Neural progenitor cell (in vitro differentiated cells): ENCODE data around the gene MSN. TPM values are rescaled to one million over a fixed set of nuclear protein-coding genes. Genes with fewer than 3 reads are reported as not detected.

ENCODE experiments used
- DNase-seq: peaks from one replicate; pipeline ENCODE4 v3.0.0-alpha.2; 2016; ENCODE audit warnings: low spot score
- H2AFZ ChIP-seq: fragments of 200-600 bp; sonication (generic); replicated peaks from 2 replicates; pipeline ENCODE4 v1.6.1; 2016; ENCODE audit warnings: antibody characterized with exemption
- H3F3A ChIP-seq: fragments of 200-600 bp; sonication (generic); 2 replicates; pipeline ENCODE4 v1.6.1; 2016; ENCODE audit warnings: antibody characterized with exemption, low read depth
- H3K27ac ChIP-seq: fragments of 200-600 bp; sonication (generic); 2 replicates; pipeline ENCODE4 v1.5.1; 2016; ENCODE audit warnings: mild to moderate bottlenecking
- H3K27me3 ChIP-seq: fragments of 200-600 bp; sonication (generic); 2 replicates; pipeline ENCODE4 v1.6.1; 2016; ENCODE audit warnings: mild to moderate bottlenecking, moderate library complexity
- H3K36me3 ChIP-seq: fragments of 200-600 bp; sonication (generic); 2 replicates; pipeline ENCODE4 v1.5.1; 2016
- H3K4me1 ChIP-seq: fragments of 200-600 bp; sonication (generic); 2 replicates; pipeline ENCODE4 v1.6.1; 2016; ENCODE audit warnings: mixed run types
- H3K4me2 ChIP-seq: fragments of 200-600 bp; sonication (generic); 2 replicates; pipeline ENCODE4 v1.6.1; 2016
- H3K4me3 ChIP-seq: fragments of 200-600 bp; sonication (generic); 2 replicates; pipeline ENCODE4 v1.5.1; 2016
- H3K79me2 ChIP-seq: fragments of 200-600 bp; sonication (generic); 2 replicates; pipeline ENCODE4 v1.6.1; 2016; ENCODE audit warnings: low read depth
- H3K9ac ChIP-seq: fragments of 200-600 bp; sonication (generic); 2 replicates; pipeline ENCODE4 v1.6.1; 2016
- H3K9me3 ChIP-seq: fragments of 200-600 bp; sonication (generic); 2 replicates; pipeline ENCODE4 v1.5.1; 2016; ENCODE audit warnings: low read depth
- H4K20me1 ChIP-seq: fragments of 200-600 bp; sonication (generic); 2 replicates; pipeline ENCODE4 v1.6.1; 2016; ENCODE audit warnings: low read depth
- H3K27ac Mint-ChIP-seq: 3 replicates; pipeline ENCODE4 v1.8.0; 2021; ENCODE audit warnings: mixed read lengths
- H3K27me3 Mint-ChIP-seq: 2 replicates; pipeline ENCODE4 v1.8.0; 2022; ENCODE audit warnings: low read depth, mild to moderate bottlenecking, inconsistent platforms, moderate library complexity, mixed read lengths; ENCODE audit not compliant: insufficient read depth
- H3K36me3 Mint-ChIP-seq: 3 replicates; pipeline ENCODE4 v1.8.0; 2021; ENCODE audit warnings: mixed read lengths
- H3K4me1 Mint-ChIP-seq: 3 replicates; pipeline ENCODE4 v1.8.0; 2021; ENCODE audit warnings: mixed read lengths
- H3K4me3 Mint-ChIP-seq: 3 replicates; pipeline ENCODE4 v1.8.0; 2021; ENCODE audit warnings: mild to moderate bottlenecking, moderate library complexity, mixed read lengths
- H3K9me3 Mint-ChIP-seq: 3 replicates; pipeline ENCODE4 v1.8.0; 2020; ENCODE audit warnings: mixed read lengths
- EZH2 ChIP-seq: fragments of 200-600 bp; sonication (generic); IDR thresholded peaks from 2 replicates; pipeline ENCODE4 v1.6.1; 2017; ENCODE audit warnings: antibody characterized with exemption, mild to moderate bottlenecking, moderate library complexity
- EZH2phosphoT487 ChIP-seq: fragments of 200-600 bp; sonication (generic); IDR thresholded peaks from 2 replicates; pipeline ENCODE4 v1.6.1; 2017; ENCODE audit warnings: antibody characterized with exemption
- total RNA-seq: library from RNA; depleted of rRNA; stranded (reverse); fragments of >200 nt; gene quantifications from 2 replicates; pipeline ENCODE4 v1.2.3, GENCODE V29; 2015; ENCODE audit warnings: low replicate concordance
- TF ChIP-seq, protein P1 (sequence below): fragments of 200-600 bp; sonication (generic); IDR thresholded peaks from 2 replicates; pipeline ENCODE4 v1.5.1; 2017; ENCODE audit warnings: antibody characterized with exemption, mild to moderate bottlenecking

MSN gene
- total RNA-seq, 1 donor from 2014 or later: 97.4 TPM

DNA sequence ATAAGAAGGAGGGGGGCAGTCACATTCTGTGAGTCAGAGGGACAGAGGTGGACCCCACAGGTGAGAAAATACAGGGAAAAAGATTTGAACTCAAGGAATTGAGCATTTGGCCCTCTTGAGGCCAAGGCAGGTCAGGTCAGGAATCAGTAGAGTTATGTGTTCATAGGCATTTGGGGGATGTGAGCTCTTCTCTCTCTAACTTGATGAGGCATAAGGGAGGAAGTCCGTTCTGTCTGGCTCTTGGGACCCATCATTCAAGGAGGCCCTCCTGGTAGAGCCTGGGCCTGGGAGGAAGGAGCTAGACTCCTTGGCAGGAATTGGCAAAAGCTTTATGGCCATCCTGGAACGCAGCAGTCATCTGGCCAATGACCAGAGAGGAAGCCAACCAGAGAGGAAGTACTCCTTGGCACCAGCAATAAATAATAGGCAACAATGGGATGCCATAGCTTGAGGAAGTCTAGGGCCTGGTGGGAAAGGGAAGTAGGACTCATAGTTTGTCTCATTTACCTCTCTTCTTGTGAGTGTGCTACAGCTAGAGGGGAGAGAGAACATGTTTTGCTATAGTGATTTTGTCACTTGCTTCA is 53.0 kb downstream of the MSN start:
- Histone ChIP-seq H3K27me3 (no peaks in the 10 kb centered on the region), H2AFZ (no peak overlapping the region), H3K79me2 (peaks cover 3% of the 10 kb centered on the region), H3K4me1 (no peaks in the 10 kb centered on the region), H3F3A (no peaks in the 10 kb centered on the region), H3K9ac (no peak overlapping the region), H3K4me2 (no peak overlapping the region), H3K27ac (no peak overlapping the region), H3K9me3 (no peaks in the 10 kb centered on the region), H3K4me3 (no peak overlapping the region), H4K20me1 (no peaks in the 10 kb centered on the region), H3K36me3 (no peaks in the 10 kb centered on the region)
- no peak overlapping the region for H3K27ac Mint-ChIP-seq
- H3K4me1 Mint-ChIP-seq: no peaks in the 10 kb centered on the region
- no peak overlapping the region for H3K4me3 Mint-ChIP-seq
- no peak for TF ChIP-seq EZH2
- TF ChIP-seq, protein P1, sequence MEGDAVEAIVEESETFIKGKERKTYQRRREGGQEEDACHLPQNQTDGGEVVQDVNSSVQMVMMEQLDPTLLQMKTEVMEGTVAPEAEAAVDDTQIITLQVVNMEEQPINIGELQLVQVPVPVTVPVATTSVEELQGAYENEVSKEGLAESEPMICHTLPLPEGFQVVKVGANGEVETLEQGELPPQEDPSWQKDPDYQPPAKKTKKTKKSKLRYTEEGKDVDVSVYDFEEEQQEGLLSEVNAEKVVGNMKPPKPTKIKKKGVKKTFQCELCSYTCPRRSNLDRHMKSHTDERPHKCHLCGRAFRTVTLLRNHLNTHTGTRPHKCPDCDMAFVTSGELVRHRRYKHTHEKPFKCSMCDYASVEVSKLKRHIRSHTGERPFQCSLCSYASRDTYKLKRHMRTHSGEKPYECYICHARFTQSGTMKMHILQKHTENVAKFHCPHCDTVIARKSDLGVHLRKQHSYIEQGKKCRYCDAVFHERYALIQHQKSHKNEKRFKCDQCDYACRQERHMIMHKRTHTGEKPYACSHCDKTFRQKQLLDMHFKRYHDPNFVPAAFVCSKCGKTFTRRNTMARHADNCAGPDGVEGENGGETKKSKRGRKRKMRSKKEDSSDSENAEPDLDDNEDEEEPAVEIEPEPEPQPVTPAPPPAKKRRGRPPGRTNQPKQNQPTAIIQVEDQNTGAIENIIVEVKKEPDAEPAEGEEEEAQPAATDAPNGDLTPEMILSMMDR: no peak
- no peak for DNase-seq
- H3K9me3 Mint-ChIP-seq: no peaks in the 10 kb centered on the region
- H3K36me3 Mint-ChIP-seq: peaks cover 11% of the 10 kb centered on the region
- H3K27me3 Mint-ChIP-seq: peaks cover 2% of the 10 kb centered on the region

DNA sequence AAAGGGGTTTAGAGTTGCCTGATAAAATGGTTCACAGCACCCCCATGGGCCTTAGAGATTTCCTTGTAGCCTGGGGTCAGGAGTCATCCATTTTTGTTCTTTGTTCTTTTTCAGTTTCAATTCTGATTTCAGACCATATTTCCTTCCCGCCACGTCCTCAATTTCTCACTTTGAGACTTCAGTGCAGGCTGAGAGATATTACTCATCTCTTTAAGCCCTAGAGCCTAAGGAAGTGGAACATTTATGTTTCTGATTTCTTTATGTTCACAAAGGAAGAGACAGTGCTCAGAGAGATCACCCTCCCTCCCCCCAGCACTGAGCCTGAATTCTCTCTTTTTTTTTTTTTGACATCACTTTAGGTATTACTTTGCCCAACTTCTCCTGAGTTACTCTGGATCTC is 56.3 kb downstream of the MSN start:
- H3K4me3 ChIP-seq: no peak overlapping the region
- Mint-ChIP-seq H3K4me3 (no peak overlapping the region), H3K4me1 (no peaks in the 10 kb centered on the region), H3K27me3 (peaks cover 2% of the 10 kb centered on the region), H3K36me3 (peaks cover 16% of the 10 kb centered on the region), H3K9me3 (peaks cover 4% of the 10 kb centered on the region), H3K27ac (no peak overlapping the region)
- H4K20me1 ChIP-seq: no peaks in the 10 kb centered on the region
- no peaks in the 10 kb centered on the region for H3K36me3 ChIP-seq
- H3F3A ChIP-seq: no peaks in the 10 kb centered on the region
- H3K27ac ChIP-seq: no peak overlapping the region
- no peaks in the 10 kb centered on the region for H3K79me2 ChIP-seq
- no peak overlapping the region for H3K9ac ChIP-seq
- no peak for DNase-seq
- H3K9me3 ChIP-seq: no peaks in the 10 kb centered on the region
- TF ChIP-seq EZH2: no peak
- TF ChIP-seq EZH2phosphoT487: no peak
- no peak overlapping the region for H3K4me2 ChIP-seq
- H3K4me1 ChIP-seq: no peaks in the 10 kb centered on the region
- H2AFZ ChIP-seq: no peak overlapping the region
- H3K27me3 ChIP-seq: no peaks in the 10 kb centered on the region

DNA sequence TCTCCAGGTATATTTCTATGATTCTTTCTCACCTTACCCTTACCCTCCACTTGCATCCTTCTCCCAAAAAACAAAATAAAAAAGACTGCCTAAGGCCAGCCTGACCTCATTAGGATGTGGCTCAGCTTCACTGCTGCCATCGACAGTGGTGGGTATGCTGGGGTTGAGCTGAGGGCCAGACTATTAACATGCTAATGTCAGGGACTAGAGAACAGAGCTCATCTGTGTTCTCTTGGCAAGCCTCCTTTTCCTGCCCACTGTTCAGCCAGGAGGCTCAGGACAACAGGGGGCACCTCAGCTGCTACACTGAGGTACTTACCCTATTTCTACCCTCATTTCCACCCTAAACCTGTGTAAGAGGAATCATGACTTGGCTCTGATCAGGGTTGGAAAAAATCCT is 59.3 kb downstream of the MSN start:
- Histone ChIP-seq H3K9me3 (no peaks in the 10 kb centered on the region), H3K79me2 (no peaks in the 10 kb centered on the region), H3K4me2 (no peak overlapping the region), H3K4me3 (no peak overlapping the region), H2AFZ (no peak overlapping the region), H4K20me1 (no peaks in the 10 kb centered on the region), H3K27ac (no peak overlapping the region), H3K4me1 (no peaks in the 10 kb centered on the region), H3K9ac (no peak overlapping the region), H3K36me3 (no peaks in the 10 kb centered on the region), H3K27me3 (no peaks in the 10 kb centered on the region), H3F3A (no peaks in the 10 kb centered on the region)
- TF ChIP-seq, protein P1: no peak
- TF ChIP-seq EZH2phosphoT487 (no peak), EZH2 (no peak)
- H3K9me3 Mint-ChIP-seq: peaks cover 6% of the 10 kb centered on the region
- peaks cover 6% of the 10 kb centered on the region for H3K4me1 Mint-ChIP-seq
- H3K27ac Mint-ChIP-seq: no peak overlapping the region
- H3K36me3 Mint-ChIP-seq: peaks cover 20% of the 10 kb centered on the region
- no peak overlapping the region for H3K4me3 Mint-ChIP-seq
- peaks cover 2% of the 10 kb centered on the region for H3K27me3 Mint-ChIP-seq
- DNase-seq: no peak

DNA sequence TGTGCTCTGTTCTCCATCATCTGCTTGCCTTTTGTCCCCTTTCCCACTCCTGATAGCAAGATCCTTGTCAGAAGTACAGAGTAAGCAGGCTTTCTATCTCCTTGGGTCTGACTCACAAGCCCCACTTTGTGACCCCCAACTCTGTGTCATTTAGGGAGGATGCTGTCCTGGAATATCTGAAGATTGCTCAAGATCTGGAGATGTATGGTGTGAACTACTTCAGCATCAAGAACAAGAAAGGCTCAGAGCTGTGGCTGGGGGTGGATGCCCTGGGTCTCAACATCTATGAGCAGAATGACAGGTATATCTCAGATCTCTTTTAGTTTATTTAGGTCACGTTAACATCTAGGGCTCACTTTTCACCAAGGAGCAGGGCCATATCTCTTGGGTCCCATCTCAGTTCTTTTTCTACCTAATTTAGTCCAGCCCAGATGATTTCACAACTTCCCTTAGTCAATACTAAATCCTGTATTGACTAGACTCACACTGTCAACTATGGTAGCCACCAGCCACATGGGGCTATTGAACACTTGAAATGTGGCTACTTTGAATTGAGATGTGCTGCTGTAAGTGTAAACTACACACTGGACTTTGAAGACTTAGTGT is 64.3 kb downstream of the MSN start:
- H3K9me3 ChIP-seq: no peaks in the 10 kb centered on the region
- H3K27me3 ChIP-seq: no peaks in the 10 kb centered on the region
- peaks cover 8% of the 10 kb centered on the region for H3K4me1 Mint-ChIP-seq
- H2AFZ ChIP-seq: no peak overlapping the region
- no peaks in the 10 kb centered on the region for H3F3A ChIP-seq
- H3K4me2 ChIP-seq: no peak overlapping the region
- no peak for DNase-seq
- no peaks in the 10 kb centered on the region for H3K36me3 ChIP-seq
- no peak overlapping the region for H3K4me3 Mint-ChIP-seq
- H3K36me3 Mint-ChIP-seq: peaks cover 28% of the 10 kb centered on the region
- no peaks in the 10 kb centered on the region for H3K79me2 ChIP-seq
- peaks cover 4% of the 10 kb centered on the region for H3K9me3 Mint-ChIP-seq
- no peaks in the 10 kb centered on the region for H3K4me1 ChIP-seq
- TF ChIP-seq EZH2phosphoT487: no peak
- TF ChIP-seq EZH2: no peak
- TF ChIP-seq, protein P1: no peak
- peaks cover 4% of the 10 kb centered on the region for H3K27me3 Mint-ChIP-seq
- no peak overlapping the region for H3K9ac ChIP-seq
- H3K27ac Mint-ChIP-seq: no peak overlapping the region
- H3K4me3 ChIP-seq: no peak overlapping the region
- H3K27ac ChIP-seq: no peak overlapping the region
- H4K20me1 ChIP-seq: no peaks in the 10 kb centered on the region
